Hepatocyte (in vitro differentiated cells): Measurements from ENCODE around the gene CRISPLD2.

Experiments
- CTCF ChIP-seq: fragments of 200-600 bp; sonication (generic); IDR thresholded peaks from 2 replicates; pipeline ENCODE4 v1.5.1; 2016; ENCODE audit warnings: antibody characterized with exemption, mild to moderate bottlenecking; ENCODE audit not compliant: poor library complexity
- EZH2 ChIP-seq: fragments of 200-600 bp; sonication (generic); IDR thresholded peaks from 2 replicates; pipeline ENCODE4 v1.6.1; 2016; ENCODE audit warnings: antibody characterized with exemption, mild to moderate bottlenecking, borderline replicate concordance

GRCh38 chr16:84924331-84925091, 104.7 kb downstream of the CRISPLD2 start:
- TF ChIP-seq CTCF (no peak), EZH2 (no peak)
